Retinal pigment epithelial cell (primary cell): ENCODE results near the gene EPB41L5.

ENCODE experiments used
- DNase-seq: peaks from one replicate; pipeline ENCODE4 v3.0.0-alpha.2; 2010; ENCODE audit warnings: low read depth
- H3K4me3 ChIP-seq: 2 replicates; pipeline ENCODE4 v1.5.1; 2011; ENCODE audit warnings: mild to moderate bottlenecking, low read length, control low read depth, moderate library complexity
- TF ChIP-seq, protein P1 (sequence below): conservative IDR thresholded peaks from 2 replicates; pipeline ENCODE4 v1.5.1; 2011; ENCODE audit warnings: low read depth, low read length, control low read depth, inconsistent platforms

Gene EPB41L5

DNA sequence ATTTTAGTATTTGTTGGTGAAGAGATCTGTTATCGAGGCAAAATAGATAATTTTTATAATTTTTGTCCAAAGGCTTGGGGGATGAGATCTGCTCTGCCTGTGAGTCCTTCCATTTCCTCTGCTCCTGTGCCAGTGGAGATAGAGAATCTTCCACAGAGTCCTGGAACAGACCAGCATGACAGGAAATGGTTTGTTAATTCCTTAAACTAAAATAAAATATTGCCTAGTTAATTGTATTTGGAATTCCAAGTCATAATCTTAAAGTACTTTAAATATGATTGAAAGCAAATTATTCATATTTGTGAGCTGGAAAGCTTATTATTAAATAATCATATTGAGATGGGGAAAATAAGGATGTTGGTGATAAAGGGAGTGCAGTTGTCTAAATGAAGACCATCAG, 87.8 kb downstream of the EPB41L5 start:
- no peak overlapping the region for H3K4me3 ChIP-seq
- no peak for DNase-seq
- TF ChIP-seq, protein P1, sequence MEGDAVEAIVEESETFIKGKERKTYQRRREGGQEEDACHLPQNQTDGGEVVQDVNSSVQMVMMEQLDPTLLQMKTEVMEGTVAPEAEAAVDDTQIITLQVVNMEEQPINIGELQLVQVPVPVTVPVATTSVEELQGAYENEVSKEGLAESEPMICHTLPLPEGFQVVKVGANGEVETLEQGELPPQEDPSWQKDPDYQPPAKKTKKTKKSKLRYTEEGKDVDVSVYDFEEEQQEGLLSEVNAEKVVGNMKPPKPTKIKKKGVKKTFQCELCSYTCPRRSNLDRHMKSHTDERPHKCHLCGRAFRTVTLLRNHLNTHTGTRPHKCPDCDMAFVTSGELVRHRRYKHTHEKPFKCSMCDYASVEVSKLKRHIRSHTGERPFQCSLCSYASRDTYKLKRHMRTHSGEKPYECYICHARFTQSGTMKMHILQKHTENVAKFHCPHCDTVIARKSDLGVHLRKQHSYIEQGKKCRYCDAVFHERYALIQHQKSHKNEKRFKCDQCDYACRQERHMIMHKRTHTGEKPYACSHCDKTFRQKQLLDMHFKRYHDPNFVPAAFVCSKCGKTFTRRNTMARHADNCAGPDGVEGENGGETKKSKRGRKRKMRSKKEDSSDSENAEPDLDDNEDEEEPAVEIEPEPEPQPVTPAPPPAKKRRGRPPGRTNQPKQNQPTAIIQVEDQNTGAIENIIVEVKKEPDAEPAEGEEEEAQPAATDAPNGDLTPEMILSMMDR: no peak

- TF ChIP-seq, protein P1: no peak
- no peak overlapping the region for H3K4me3 ChIP-seq
- DNase-seq: peak; percentile 39
Observed at GRCh38 chr2:120103723-120104467, 91.0 kb downstream of the EPB41L5 start.

DNA sequence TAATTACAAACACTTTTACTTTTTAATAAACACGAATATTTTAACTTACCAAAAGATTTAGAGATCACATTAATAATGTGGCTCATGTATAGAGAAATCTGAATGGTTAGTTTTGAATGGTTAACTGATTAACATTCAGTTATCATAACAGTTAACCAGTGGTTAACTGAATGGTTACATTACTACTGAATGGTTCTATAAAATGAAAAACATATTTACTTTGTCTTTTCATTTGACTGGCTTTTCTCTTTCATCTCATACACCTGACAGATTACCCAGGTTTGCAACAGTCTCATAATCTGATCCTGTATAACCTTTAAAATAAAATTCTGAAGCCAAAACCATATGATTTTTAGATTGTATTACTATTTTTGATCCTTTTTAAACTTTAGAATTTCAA, 91.9 kb downstream of the EPB41L5 start:
- no peak overlapping the region for H3K4me3 ChIP-seq
- TF ChIP-seq, protein P1: no peak
- no peak for DNase-seq

- H3K4me3 ChIP-seq: no peak overlapping the region
- peak; percentile 60 for DNase-seq
- TF ChIP-seq, protein P1: no peak
Observed at GRCh38 chr2:120105360-120105759, 92.5 kb downstream of the EPB41L5 start.

DNA sequence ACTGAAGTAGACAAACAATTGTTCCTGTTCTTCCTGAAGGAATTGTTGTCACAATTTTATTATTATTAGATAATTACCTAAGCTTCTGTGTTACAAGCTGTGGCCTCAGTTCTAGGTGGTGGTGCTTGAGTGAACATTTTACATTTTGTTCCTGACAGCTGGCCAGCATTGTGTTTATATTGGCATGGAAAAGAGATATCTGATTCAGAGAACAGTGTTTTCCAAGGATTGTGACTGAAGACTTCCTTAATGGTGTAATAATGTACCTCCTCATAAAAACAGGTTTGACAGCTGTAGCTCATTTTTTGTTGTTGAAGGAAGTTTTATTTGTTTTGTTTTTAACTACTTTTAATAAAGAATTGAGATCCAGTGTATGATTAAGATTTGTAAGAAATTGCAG, 95.2 kb downstream of the EPB41L5 start:
- TF ChIP-seq, protein P1: no peak
- H3K4me3 ChIP-seq: no peak overlapping the region
- DNase-seq: peak; percentile 39

DNA sequence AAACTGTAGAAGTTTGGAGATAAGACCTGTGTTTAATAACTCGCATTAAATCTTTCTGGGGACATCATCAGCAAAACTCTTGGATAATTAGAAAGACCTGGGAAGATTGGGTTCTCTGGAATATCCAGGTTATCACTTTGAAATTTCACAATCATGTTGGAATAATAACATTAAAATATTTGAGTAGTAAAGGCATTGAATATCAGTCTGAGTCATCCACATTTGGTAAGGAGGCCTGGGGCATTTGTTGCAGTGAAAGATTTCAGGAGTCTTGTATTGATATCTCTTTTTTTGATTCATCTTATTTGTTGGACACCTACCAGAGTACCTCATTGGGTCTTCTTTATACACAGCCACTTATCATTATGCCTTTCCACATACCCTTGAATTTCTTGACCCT, 95.9 kb downstream of the EPB41L5 start:
- TF ChIP-seq, protein P1: no peak
- no peak for DNase-seq
- H3K4me3 ChIP-seq: no peak overlapping the region
